A549 (cell line): ENCODE results near the gene NGEF. TPM values are rescaled to one million over a fixed set of nuclear protein-coding genes. Genes with fewer than 3 reads are reported as not detected.

ENCODE experiments used
- ATAC-seq, 2 experiments: fragments of 200-7000 bp in 1 of 2; fragments of >200 bp in 1 of 2; cut with Nextera tagmentation in 1 of 2; cut with Tn5 transposase in 1 of 2; 3 replicates each; pipeline versions ENCODE4 v1.8.0 to v1.9.1; 2018 to 2020; ENCODE audit warnings: mild to moderate bottlenecking in 1 of 2, moderate library complexity in 1 of 2
- CTCF ChIA-PET: fragments of 300-600 bp; sonication (Branson Sonifier 250); formaldehyde crosslinking; extraction: SDS; loops from one replicate; lab custom pipeline; 2021; ENCODE audit warnings: antibody characterized with exemption, inconsistent platforms; lab: Yijun Ruan, JAX
- POLR2A ChIA-PET: fragments of 350-600 bp; formaldehyde crosslinking; extraction: SDS; loops from one replicate; lab custom pipeline; 2021; ENCODE audit warnings: antibody characterized with exemption, inconsistent platforms; lab: Yijun Ruan, JAX
- DNase-seq, 2 experiments: peaks; one replicate each; pipeline versions ENCODE4 v3.0.0 to v3.0.0-alpha.2; 2011 to 2016; ENCODE audit warnings: low read depth in 1 of 2, low spot score in 1 of 2
- FAIRE-seq: peaks from 2 replicates; lab custom pipeline; 2011; peaks lifted over from hg19 to GRCh38; lab: Jason Lieb, UNC
- H3K27ac ChIP-seq, 2 experiments: fragments of >200 bp; sonication (Bioruptor Twin); formaldehyde crosslinking; 3 replicates each; pipeline ENCODE4 v1.5.1; 2016 to 2017
- H3K4me1 ChIP-seq: fragments of >200 bp; sonication (Bioruptor Twin); formaldehyde crosslinking; 3 replicates; pipeline ENCODE4 v1.6.1; 2016
- H3K4me2 ChIP-seq: fragments of >200 bp; sonication (Bioruptor Twin); formaldehyde crosslinking; 3 replicates; pipeline ENCODE4 v1.6.1; 2016
- H3K4me3 ChIP-seq: fragments of >200 bp; sonication (Bioruptor Twin); formaldehyde crosslinking; 3 replicates; pipeline ENCODE4 v1.5.1; 2016
- H3K9me3 ChIP-seq: fragments of >200 bp; sonication (Bioruptor Twin); formaldehyde crosslinking; 3 replicates; pipeline ENCODE4 v1.6.1; 2016
- CEBPB ChIP-seq, 2 experiments: fragments of >200 bp in 1 of 2; sonication (Bioruptor Twin) in 1 of 2; formaldehyde crosslinking in 1 of 2; IDR thresholded peaks; 2 replicates each; pipeline ENCODE4 v1.6.1; 2012 to 2016
- CTCF ChIP-seq: fragments of >200 bp; sonication (Bioruptor Twin); formaldehyde crosslinking; IDR thresholded peaks from 3 replicates; pipeline ENCODE4 v1.5.1; 2016
- EHF ChIP-seq: fragments of 250-450 bp; sonication (Bioruptor Pico); IDR thresholded peaks from 2 replicates; pipeline ENCODE4 v1.5.0; 2020; ENCODE audit warnings: mild to moderate bottlenecking
- EP300 ChIP-seq, 2 experiments: fragments of >200 bp; sonication (Bioruptor Twin); formaldehyde crosslinking; IDR thresholded peaks; 2 replicates in 1 of 2; 3 replicates in 1 of 2; pipeline ENCODE4 v1.6.1; 2016 to 2017
- FOSB ChIP-seq: fragments of 250-450 bp; sonication (Bioruptor Pico); IDR thresholded peaks from 2 replicates; pipeline ENCODE4 v1.5.0; 2020; ENCODE audit warnings: mild to moderate bottlenecking, moderate library complexity
- FOSL2 ChIP-seq, 2 experiments: fragments of 450-650 bp in 1 of 2; fragments of >200 bp in 1 of 2; sonication (Bioruptor Twin) in 1 of 2; formaldehyde crosslinking; IDR thresholded peaks; 2 replicates each; pipeline versions ENCODE4 v1.5.0 to v1.6.1; 2016 to 2020; ENCODE audit warnings: mild to moderate bottlenecking in 1 of 2, moderate library complexity in 1 of 2
- GATA3 ChIP-seq: IDR thresholded peaks from 2 replicates; pipeline ENCODE4 v1.6.1; 2012; ENCODE audit warnings: borderline replicate concordance
- HES2 ChIP-seq: fragments of >200 bp; sonication (Bioruptor Twin); formaldehyde crosslinking; IDR thresholded peaks from 2 replicates; pipeline ENCODE4 v1.6.1; 2016
- HEYL ChIP-seq: fragments of 250-450 bp; sonication (Bioruptor Pico); IDR thresholded peaks from 2 replicates; pipeline ENCODE4 v1.8.0; 2021; ENCODE audit warnings: mild to moderate bottlenecking, moderate library complexity
- HOXA7 ChIP-seq: fragments of 250-450 bp; sonication (Bioruptor Pico); IDR thresholded peaks from 2 replicates; pipeline ENCODE4 v1.5.0; 2020; ENCODE audit warnings: mild to moderate bottlenecking, moderate library complexity
- HOXB13 ChIP-seq: fragments of 250-450 bp; sonication (Bioruptor Pico); IDR thresholded peaks from 2 replicates; pipeline ENCODE4 v1.5.0; 2020; ENCODE audit warnings: low read depth, mild to moderate bottlenecking, moderate library complexity
- JUN ChIP-seq, 2 experiments: fragments of >200 bp; sonication (Bioruptor Twin); formaldehyde crosslinking; IDR thresholded peaks; 2 replicates in 1 of 2; 3 replicates in 1 of 2; pipeline ENCODE4 v1.6.1; 2016 to 2017
- JUNB ChIP-seq: fragments of >200 bp; sonication (Bioruptor Twin); formaldehyde crosslinking; IDR thresholded peaks from 2 replicates; pipeline ENCODE4 v1.6.1; 2016
- MAFK ChIP-seq: fragments of 450-650 bp; IDR thresholded peaks from 2 replicates; pipeline ENCODE4 v1.6.1; 2014; ENCODE audit not compliant: partially characterized antibody
- PBX3 ChIP-seq: IDR thresholded peaks from 2 replicates; pipeline ENCODE4 v1.6.1; 2012
- RAD21 ChIP-seq, 2 experiments: fragments of >200 bp in 1 of 2; sonication (Bioruptor Twin) in 1 of 2; formaldehyde crosslinking in 1 of 2; IDR thresholded peaks in 1 of 2; conservative IDR thresholded peaks in 1 of 2; 2 replicates in 1 of 2; 3 replicates in 1 of 2; pipeline ENCODE4 v1.6.1; 2012 to 2018; ENCODE audit warnings: inconsistent platforms in 1 of 2
- RARB ChIP-seq: fragments of 250-450 bp; sonication (Bioruptor Pico); IDR thresholded peaks from 2 replicates; pipeline ENCODE4 v1.8.0; 2021; ENCODE audit warnings: mild to moderate bottlenecking, moderate library complexity
- RNF2 ChIP-seq: fragments of 200-600 bp; sonication (generic); IDR thresholded peaks from 2 replicates; pipeline ENCODE4 v1.6.1; 2016; ENCODE audit warnings: low read depth, mild to moderate bottlenecking, antibody characterized with exemption, moderate library complexity, borderline replicate concordance
- SMC3 ChIP-seq: fragments of >200 bp; sonication (Bioruptor Twin); formaldehyde crosslinking; IDR thresholded peaks from 3 replicates; pipeline ENCODE4 v1.6.1; 2018; ENCODE audit warnings: inconsistent platforms
- SREBF2 ChIP-seq: fragments of 450-650 bp; IDR thresholded peaks from 2 replicates; pipeline ENCODE4 v1.6.1; 2014; ENCODE audit warnings: mild to moderate bottlenecking, moderate library complexity
- USF2 ChIP-seq: fragments of 450-650 bp; IDR thresholded peaks from 2 replicates; pipeline ENCODE4 v1.6.1; 2014; ENCODE audit warnings: antibody characterized with exemption
- ZFP36 ChIP-seq: fragments of 450-650 bp; IDR thresholded peaks from 2 replicates; pipeline ENCODE4 v1.6.1; 2014; ENCODE audit warnings: borderline replicate concordance; ENCODE audit not compliant: partially characterized antibody
- WGBS: methylation state at CpG from one replicate; pipeline ENCODE4 v1.1.6; 2017; ENCODE audit errors: missing lambda C conversion rate; 5-methylcytosine and 5-hydroxymethylcytosine counted together
- polyA plus RNA-seq, 4 experiments: library from polyadenylated mRNA; depleted of rRNA in 3 of 4; stranded (reverse); fragments of >200 nt; fragmentation: RNase III in 1 of 4; extraction: RNeasy Plus Mini Kit Qiagen cat#74134 plus additional on column Dnase treatment in 1 of 4; gene quantifications; 2 replicates in 3 of 4; 3 replicates in 1 of 4; pipeline ENCODE4 v1.2.3, GENCODE V29; 2011 to 2017
- TF ChIP-seq, protein P1 (sequence below): fragments of 250-450 bp; sonication (Bioruptor Pico); IDR thresholded peaks from 2 replicates; pipeline ENCODE4 v1.5.0; 2020; ENCODE audit warnings: low read depth, mild to moderate bottlenecking, moderate library complexity
- TF ChIP-seq, protein P2 (sequence below): IDR thresholded peaks from 2 replicates; pipeline ENCODE4 v1.6.1; 2012

NGEF gene
- polyA plus RNA-seq, 2 of the 4 experiments (the other 2 are of a cell fraction): 8.1 to 9.7 TPM

- no peak overlapping the region for H3K4me3 ChIP-seq
- ATAC-seq (no peak), FAIRE-seq (no peak), DNase-seq (no peak)
- WGBS: 71% methylated on average over 7 of the region's 7 CpGs
- no peak for TF ChIP-seq HOXA7 (CRISPR knock-in tag)
- no peak for TF ChIP-seq PBX3
- TF ChIP-seq EHF (CRISPR knock-in tag): no peak
- no peak for TF ChIP-seq HEYL (CRISPR knock-in tag)
- TF ChIP-seq HES2: no peak
- no peak for TF ChIP-seq RAD21 (conservative IDR thresholded peaks at IDR 0.05 in 1 of 2, IDR thresholded peaks at IDR 0.05 in 1 of 2)
- TF ChIP-seq USF2: no peak
- peaks cover 36% of the 10 kb centered on the region for H3K4me1 ChIP-seq
- H3K27ac ChIP-seq: peak overlapping the region; percentile 74 to 86
- H3K9me3 ChIP-seq: peaks cover 6% of the 10 kb centered on the region; the same call in 2 of the 3 replicates
- ChIA-PET CTCF (interaction anchor here (1.1 to 10.0 kb wide), 6 partner anchors 16 to 128 kb away, joined by 3 to 119 read pairs (median 10); partner anchors contain the start of gene NEU2), POLR2A (no interaction called here)
- peak overlapping the region; percentile 60; the same call in 1 of the 3 replicates for H3K4me2 ChIP-seq
Observed at GRCh38 chr2:232981356-232981755, 31.7 kb downstream of the NGEF start.

GRCh38 chr2:232980683-232981082 lies 32.4 kb downstream of the NGEF start:
- ChIA-PET POLR2A (interaction anchor here (0.9 to 2.0 kb wide), 4 partner anchors 9 to 271 kb away, joined by 3 to 5 read pairs (median 4); partner anchors contain the start of gene ATG16L1), CTCF (interaction anchor here (0.6 to 10.0 kb wide), 20 partner anchors 9 to 273 kb away, joined by 3 to 119 read pairs (median 4); partner anchors contain the start of genes ATG16L1, INPP5D, NEU2 and NGEF)
- no peaks in the 10 kb centered on the region for H3K9me3 ChIP-seq
- peak in 1 of 2 experiments; percentile 17 for DNase-seq
- WGBS: 76% methylated on average over 3 of the region's 7 CpGs
- H3K4me3 ChIP-seq: no peak overlapping the region
- peaks cover 36% of the 10 kb centered on the region for H3K4me1 ChIP-seq
- H3K27ac ChIP-seq: peak overlapping the region; percentile 74 to 86
- TF ChIP-seq RARB (CRISPR knock-in tag) (no peak), ZFP36 (no peak), SREBF2 (no peak), FOSL2 (IDR thresholded peaks at IDR 0.05) (no peak), FOSL2 (CRISPR knock-in tag; IDR thresholded peaks at IDR 0.05) (peak; percentile 11; the same call in 1 of the 2 replicates), HOXB13 (no peak)
- H3K4me2 ChIP-seq: peak overlapping the region; percentile 60
- ATAC-seq: peak; percentile 17 to 35; a peak in 3 of 6 replicates
- no peak for FAIRE-seq

DNA sequence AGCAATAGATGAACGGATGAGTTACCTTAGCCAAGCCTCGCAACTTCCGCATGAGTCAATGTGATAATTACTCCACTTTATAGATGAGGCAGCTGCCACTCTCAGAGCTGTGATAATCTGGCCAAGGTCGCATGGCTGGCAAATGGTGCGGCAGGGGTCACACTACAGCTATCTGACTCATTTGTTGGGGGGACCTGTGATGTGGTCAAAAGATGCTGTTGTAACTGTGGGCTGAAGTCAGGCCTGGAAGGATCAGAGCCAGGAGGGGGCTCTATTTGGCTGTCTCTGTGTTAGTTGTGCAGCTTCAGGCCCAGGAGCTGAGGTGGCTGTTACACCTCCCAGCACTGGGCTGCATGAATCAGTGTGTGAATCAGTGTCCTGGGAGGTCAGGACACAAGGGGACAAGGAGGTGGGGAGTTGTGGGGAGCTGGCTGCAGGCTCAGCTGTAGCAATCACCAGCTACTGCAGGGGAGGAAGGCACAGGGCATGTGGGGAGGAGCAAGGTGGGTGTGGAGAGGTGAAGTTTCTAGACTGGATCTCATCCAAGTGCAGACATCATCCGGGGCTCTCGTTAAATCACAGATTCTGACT lies 33.1 kb downstream of the NGEF start:
- Histone ChIP-seq H3K4me2 (peak overlapping the region; percentile 60), H3K9me3 (no peaks in the 10 kb centered on the region), H3K4me1 (peaks cover 36% of the 10 kb centered on the region), H3K4me3 (no peak overlapping the region), H3K27ac (peak overlapping the region; percentile 74 to 86)
- ATAC-seq: peak; percentile 92 to 97
- ChIA-PET CTCF (interaction anchor here (0.5 to 10.0 kb wide), 31 partner anchors 10 to 360 kb away, joined by 3 to 119 read pairs (median 4); partner anchors contain the start of genes ATG16L1, INPP5D, NEU2 and NGEF), POLR2A (interaction anchor here (0.9 to 2.0 kb wide), 6 partner anchors 8 to 271 kb away, joined by 3 to 6 read pairs (median 4); partner anchors contain the start of gene ATG16L1)
- WGBS: 10% methylated on average over 7 of the region's 7 CpGs
- DNase-seq: peak; percentile 79 to 88
- FAIRE-seq: peak; percentile 68
- TF ChIP-seq FOSL2 (IDR thresholded peaks at IDR 0.05) (peak; percentile 70; the same call in 1 of the 2 replicates), FOSL2 (CRISPR knock-in tag; IDR thresholded peaks at IDR 0.05) (peak; percentile 80), JUNB (peak; percentile 79), GATA3 (peak; percentile 53; the same call in 1 of the 2 replicates), RAD21 (conservative IDR thresholded peaks at IDR 0.05 in 1 of 2, IDR thresholded peaks at IDR 0.05 in 1 of 2) (peak; percentile 87 to 88), JUN (IDR thresholded peaks at IDR 0.05) (peak in 1 of 2 experiments; percentile 56; a peak in 2 of 5 replicates), EP300 (IDR thresholded peaks at IDR 0.05) (peak in 1 of 2 experiments; percentile 39; a peak in 1 of 5 replicates), CTCF (peak; percentile 62), PBX3 (peak; percentile 63), SMC3 (peak; percentile 88), FOSB (CRISPR knock-in tag) (no peak), CEBPB (IDR thresholded peaks at IDR 0.05) (peak in 1 of 2 experiments; percentile 53; a peak in 2 of 4 replicates), MAFK (peak; percentile 2), RNF2 (no peak)
- TF ChIP-seq, protein P1, sequence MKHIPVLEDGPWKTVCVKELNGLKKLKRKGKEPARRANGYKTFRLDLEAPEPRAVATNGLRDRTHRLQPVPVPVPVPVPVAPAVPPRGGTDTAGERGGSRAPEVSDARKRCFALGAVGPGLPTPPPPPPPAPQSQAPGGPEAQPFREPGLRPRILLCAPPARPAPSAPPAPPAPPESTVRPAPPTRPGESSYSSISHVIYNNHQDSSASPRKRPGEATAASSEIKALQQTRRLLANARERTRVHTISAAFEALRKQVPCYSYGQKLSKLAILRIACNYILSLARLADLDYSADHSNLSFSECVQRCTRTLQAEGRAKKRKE (CRISPR knock-in tag): no peak
- TF ChIP-seq, protein P2, sequence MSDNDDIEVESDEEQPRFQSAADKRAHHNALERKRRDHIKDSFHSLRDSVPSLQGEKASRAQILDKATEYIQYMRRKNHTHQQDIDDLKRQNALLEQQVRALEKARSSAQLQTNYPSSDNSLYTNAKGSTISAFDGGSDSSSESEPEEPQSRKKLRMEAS: peak; percentile 74
